GM23248 (cell line): ENCODE results near the gene TUNAR. TPM values are rescaled to one million over a fixed set of nuclear protein-coding genes. Genes with fewer than 3 reads are reported as not detected.
A peak's percentile ranks its signal among the peaks of the same experiment; 100 is the strongest.

ENCODE experiments used
- DNase-seq: peaks from one replicate; pipeline ENCODE4 v3.0.0-alpha.2; 2015
- H2AFZ ChIP-seq: fragments of 200-600 bp; sonication (generic); 2 replicates; pipeline ENCODE4 v1.6.1; 2016; ENCODE audit warnings: antibody characterized with exemption
- H3F3A ChIP-seq: fragments of 200-600 bp; sonication (generic); 2 replicates; pipeline ENCODE4 v1.6.1; 2016; ENCODE audit warnings: mild to moderate bottlenecking, antibody characterized with exemption, mixed run types; ENCODE audit not compliant: insufficient read depth
- H3K27ac ChIP-seq: fragments of 200-600 bp; sonication (generic); 2 replicates; pipeline ENCODE4 v1.5.1; 2016; ENCODE audit warnings: mild to moderate bottlenecking
- H3K27me3 ChIP-seq: fragments of 200-600 bp; sonication (generic); replicated peaks from 2 replicates; pipeline ENCODE4 v1.6.1; 2016; ENCODE audit warnings: mild to moderate bottlenecking; ENCODE audit not compliant: insufficient read depth
- H3K36me3 ChIP-seq: fragments of 200-600 bp; sonication (generic); 2 replicates; pipeline ENCODE4 v1.6.1; 2016; ENCODE audit warnings: low read depth, mild to moderate bottlenecking
- H3K4me1 ChIP-seq: fragments of 200-600 bp; sonication (generic); 2 replicates; pipeline ENCODE4 v1.6.1; 2016; ENCODE audit warnings: mild to moderate bottlenecking; ENCODE audit not compliant: insufficient read depth
- H3K4me2 ChIP-seq: fragments of 200-600 bp; sonication (generic); one replicate; pipeline ENCODE4 v1.6.1; 2016; ENCODE audit warnings: mild to moderate bottlenecking; ENCODE audit not compliant: unreplicated experiment
- H3K4me3 ChIP-seq: fragments of 200-600 bp; sonication (generic); 2 replicates; pipeline ENCODE4 v1.5.1; 2016; ENCODE audit warnings: mild to moderate bottlenecking
- H3K79me2 ChIP-seq: fragments of 200-600 bp; sonication (generic); 2 replicates; pipeline ENCODE4 v1.6.1; 2016; ENCODE audit warnings: mild to moderate bottlenecking; ENCODE audit not compliant: insufficient read depth
- H3K9ac ChIP-seq: fragments of 200-600 bp; sonication (generic); 2 replicates; pipeline ENCODE4 v1.6.1; 2016; ENCODE audit warnings: mild to moderate bottlenecking
- H3K9me2 ChIP-seq: fragments of 200-600 bp; sonication (generic); 2 replicates; pipeline ENCODE4 v1.6.1; 2016; ENCODE audit warnings: mixed run types, mild to moderate bottlenecking, moderate library complexity; ENCODE audit not compliant: insufficient read depth
- H3K9me3 ChIP-seq: fragments of 200-600 bp; sonication (generic); one replicate; pipeline ENCODE4 v1.6.1; 2017; ENCODE audit warnings: low read depth
- H4K20me1 ChIP-seq: fragments of 200-600 bp; sonication (generic); 2 replicates; pipeline ENCODE4 v1.6.0; 2016; ENCODE audit not compliant: insufficient read depth
- EZH2 ChIP-seq: fragments of 200-600 bp; sonication (generic); IDR thresholded peaks from 2 replicates; pipeline ENCODE4 v1.6.1; 2018; ENCODE audit warnings: antibody characterized with exemption, mild to moderate bottlenecking; ENCODE audit not compliant: insufficient read depth, poor library complexity, severe bottlenecking
- EZH2phosphoT487 ChIP-seq: fragments of 200-600 bp; sonication (generic); IDR thresholded peaks from 2 replicates; pipeline ENCODE4 v1.6.1; 2018; ENCODE audit warnings: antibody characterized with exemption, moderate library complexity, mild to moderate bottlenecking, low read depth; ENCODE audit not compliant: insufficient read depth
- WGBS, 2 experiments: methylation state at CpG; one replicate each; pipeline ENCODE4 v1.1.6; 2015 to 2017; ENCODE audit warnings: low lambda C conversion rate in 2 of 2, low coverage in 1 of 2; ENCODE audit errors: missing lambda C conversion rate in 2 of 2; 5-methylcytosine and 5-hydroxymethylcytosine counted together
- in situ Hi-C: fragments of 300-500 bp; cut with MboI; formaldehyde crosslinking; loops from 2 replicates; pipeline ENCODE4 v1.15.0; 2020
- polyA plus RNA-seq: library from polyadenylated mRNA; unstranded; fragments of >200 nt; fragmentation: Nextera tagmentation; extraction: Ambion mirVana; gene quantifications from 2 replicates; pipeline ENCODE4 v1.2.1, GENCODE V29; 2016
- total RNA-seq: library from RNA; depleted of rRNA; stranded (reverse); fragments of >200 nt; shearing (Covaris generic); gene quantifications from 2 replicates; pipeline ENCODE4 v1.2.3, GENCODE V29; 2014

The TUNAR gene
- total and polyA plus RNA-seq, 2 experiments from 2014 or later: not detected

GRCh38 chr14:95850429-95850828, 26.2 kb upstream of the TUNAR start:
- WGBS, 2 experiments: 36 to 43% methylated on average over 4 of the region's 4 CpGs
- Histone ChIP-seq H3K36me3 (no peaks in the 10 kb centered on the region), H2AFZ (no peak overlapping the region), H3K4me1 (no peaks in the 10 kb centered on the region), H3K4me3 (no peak overlapping the region), H3K9me3 (no peaks in the 10 kb centered on the region), H3K9ac (no peak overlapping the region), H3K27ac (no peak overlapping the region), H4K20me1 (no peaks in the 10 kb centered on the region), H3F3A (no peaks in the 10 kb centered on the region), H3K4me2 (no peak overlapping the region), H3K27me3 (no peaks in the 10 kb centered on the region; the same call in 1 of the 2 replicates), H3K9me2 (no peaks in the 10 kb centered on the region), H3K79me2 (no peaks in the 10 kb centered on the region)
- in situ Hi-C loops: no loop called here
- DNase-seq: no peak
- TF ChIP-seq EZH2phosphoT487 (no peak), EZH2 (no peak)

- Histone ChIP-seq H3K4me2 (no peak overlapping the region), H3K9ac (no peak overlapping the region), H3K4me3 (no peak overlapping the region), H3K27me3 (no peaks in the 10 kb centered on the region; the same call in none of the 2 replicates), H3K79me2 (no peaks in the 10 kb centered on the region), H3K9me2 (no peaks in the 10 kb centered on the region), H2AFZ (no peak overlapping the region), H3K4me1 (no peaks in the 10 kb centered on the region), H3K36me3 (no peaks in the 10 kb centered on the region), H3K27ac (no peak overlapping the region), H3F3A (no peaks in the 10 kb centered on the region), H4K20me1 (no peaks in the 10 kb centered on the region), H3K9me3 (no peaks in the 10 kb centered on the region)
- no peak for DNase-seq
- TF ChIP-seq EZH2 (no peak), EZH2phosphoT487 (no peak)
- WGBS, 2 experiments: 32 to 36% methylated on average over 4 of the region's 4 CpGs
- in situ Hi-C loops: no loop called here
Observed at GRCh38 chr14:95855606-95856005, 21.0 kb upstream of the TUNAR start.

- Histone ChIP-seq H3K4me1 (no peaks in the 10 kb centered on the region), H3K9ac (no peak overlapping the region), H3K27me3 (no peaks in the 10 kb centered on the region; the same call in none of the 2 replicates), H3K9me3 (no peaks in the 10 kb centered on the region), H3K4me2 (no peak overlapping the region), H4K20me1 (no peaks in the 10 kb centered on the region), H3K27ac (no peak overlapping the region), H3K36me3 (no peaks in the 10 kb centered on the region), H3F3A (no peaks in the 10 kb centered on the region), H3K4me3 (no peak overlapping the region), H3K79me2 (no peaks in the 10 kb centered on the region), H3K9me2 (no peaks in the 10 kb centered on the region), H2AFZ (no peak overlapping the region)
- in situ Hi-C loops: no loop called here
- TF ChIP-seq EZH2 (no peak), EZH2phosphoT487 (no peak)
- whole genome bisulfite sequencing, 2 experiments: 19 to 27% methylated on average over 2 of the region's 2 CpGs
- DNase-seq: no peak
Observed at GRCh38 chr14:95857275-95857674, 19.4 kb upstream of the TUNAR start.

GRCh38 chr14:95858893-95859292, 17.7 kb upstream of the TUNAR start:
- in situ Hi-C loops: no loop called here

GRCh38 chr14:95862243-95862642, 14.4 kb upstream of the TUNAR start:
- H3K9me3 ChIP-seq: no peaks in the 10 kb centered on the region
- no peak overlapping the region for H2AFZ ChIP-seq
- no peaks in the 10 kb centered on the region for H4K20me1 ChIP-seq
- TF ChIP-seq EZH2phosphoT487 (no peak), EZH2 (no peak)
- H3F3A ChIP-seq: no peaks in the 10 kb centered on the region
- H3K9me2 ChIP-seq: no peaks in the 10 kb centered on the region
- no peaks in the 10 kb centered on the region for H3K36me3 ChIP-seq
- no peaks in the 10 kb centered on the region for H3K79me2 ChIP-seq
- no peak overlapping the region for H3K4me2 ChIP-seq
- no peaks in the 10 kb centered on the region; the same call in 1 of the 2 replicates for H3K27me3 ChIP-seq
- H3K9ac ChIP-seq: no peak overlapping the region
- WGBS, 2 experiments: 0 to 3% methylated on average over 3 of the region's 3 CpGs
- no peak overlapping the region for H3K27ac ChIP-seq
- peak; percentile 21 for DNase-seq
- H3K4me3 ChIP-seq: no peak overlapping the region
- in situ Hi-C loops: no loop called here
- no peaks in the 10 kb centered on the region for H3K4me1 ChIP-seq

More at GRCh38 chr14:95858893-95859292, 17.7 kb upstream of the TUNAR start:
- Histone ChIP-seq H2AFZ (no peak overlapping the region), H3K9me2 (no peaks in the 10 kb centered on the region), H3K27me3 (no peaks in the 10 kb centered on the region; the same call in 1 of the 2 replicates), H3K9ac (no peak overlapping the region), H3K36me3 (no peaks in the 10 kb centered on the region), H3K79me2 (no peaks in the 10 kb centered on the region), H3K9me3 (no peaks in the 10 kb centered on the region), H3K4me3 (no peak overlapping the region), H3K4me1 (no peaks in the 10 kb centered on the region), H3F3A (no peaks in the 10 kb centered on the region), H3K27ac (no peak overlapping the region), H3K4me2 (no peak overlapping the region), H4K20me1 (no peaks in the 10 kb centered on the region)
- no peak for DNase-seq
- WGBS, 2 experiments: 18 to 22% methylated on average over 4 of the region's 4 CpGs
- TF ChIP-seq EZH2 (no peak), EZH2phosphoT487 (no peak)
